GM21390 (cell line): ENCODE data around the gene PARD6G.

Source experiments
- ATAC-seq: cut with Tn5 transposase; IDR thresholded peaks from one replicate; pipeline ENCODE4 v1.9.1; 2021; ENCODE audit not compliant: unreplicated experiment

Gene PARD6G

DNA sequence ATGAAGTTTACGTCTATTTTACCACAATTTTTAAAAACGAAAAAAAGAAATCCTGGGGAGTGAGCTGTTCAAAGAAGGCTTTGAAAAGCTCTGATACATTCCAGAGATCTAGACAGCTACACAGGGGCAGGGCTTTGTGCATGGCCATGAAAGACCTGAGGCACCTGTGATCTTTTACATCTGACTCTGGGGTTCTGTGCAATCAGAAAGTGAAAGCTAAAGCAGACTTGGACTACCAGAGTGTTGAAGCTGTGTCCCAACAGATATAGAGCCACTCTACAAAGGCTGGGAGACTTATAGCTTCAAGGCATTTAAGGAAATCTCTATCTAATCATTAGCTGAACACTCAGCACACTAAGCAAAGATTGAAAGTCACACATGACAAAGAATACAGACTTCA, 34.1 kb downstream of the PARD6G start:
- ATAC-seq: no peak

DNA sequence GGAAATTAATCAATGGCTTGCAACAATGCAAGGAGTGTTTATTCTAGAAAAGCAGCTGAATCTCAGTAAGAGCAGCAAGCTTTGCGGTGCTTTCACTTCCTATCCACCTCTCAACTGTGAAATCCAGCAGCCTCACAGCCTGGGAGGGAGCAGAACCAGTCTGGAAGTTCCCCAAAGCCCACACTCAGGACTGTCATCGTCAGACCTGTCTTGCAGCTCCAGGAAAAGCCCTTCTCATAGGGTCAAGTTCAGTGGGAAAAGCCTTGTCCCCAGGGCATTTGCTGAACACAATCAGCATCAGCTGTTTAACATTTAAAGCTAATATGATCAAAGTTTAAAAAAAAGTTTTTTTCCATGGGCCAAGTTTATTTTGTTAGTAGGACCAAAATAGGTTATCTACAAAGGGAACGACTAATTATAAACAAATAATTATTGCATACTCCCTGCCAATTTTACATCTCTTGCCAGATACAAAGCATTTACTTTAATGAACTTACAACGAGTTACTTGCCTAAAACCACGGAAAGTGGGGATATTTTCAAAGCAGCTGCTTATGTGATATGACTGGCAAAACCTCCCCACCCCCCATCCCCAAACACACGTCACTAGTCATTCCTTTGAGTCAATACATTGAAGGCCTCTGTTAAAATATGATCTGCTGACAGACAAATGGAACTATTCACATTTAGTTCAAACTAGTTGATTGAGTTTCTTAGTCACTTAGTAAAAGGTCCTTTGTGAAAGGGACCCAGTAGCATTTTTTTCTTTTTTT, 36.8 kb downstream of the PARD6G start:
- peak; percentile 67 for ATAC-seq

DNA sequence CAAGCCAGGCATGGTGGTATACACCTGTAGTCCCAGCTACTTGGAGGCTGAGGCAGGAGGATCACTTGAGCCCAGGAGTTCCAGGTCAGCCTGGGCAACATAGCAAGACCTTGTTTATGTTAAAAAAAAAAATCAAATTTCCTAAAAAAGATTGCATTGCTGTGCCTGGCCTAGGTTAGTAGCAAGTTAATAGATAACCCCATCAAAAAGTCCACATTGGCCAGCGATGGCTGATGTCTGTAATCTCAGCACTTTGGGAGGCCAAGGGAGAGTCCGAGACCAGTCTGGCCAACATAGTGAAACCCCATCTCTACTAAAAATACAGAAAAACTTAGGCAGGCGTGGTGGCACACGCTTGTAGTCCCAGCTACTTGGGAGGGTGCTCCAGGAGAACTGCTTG, 38.7 kb downstream of the PARD6G start:
- ATAC-seq: no peak

DNA sequence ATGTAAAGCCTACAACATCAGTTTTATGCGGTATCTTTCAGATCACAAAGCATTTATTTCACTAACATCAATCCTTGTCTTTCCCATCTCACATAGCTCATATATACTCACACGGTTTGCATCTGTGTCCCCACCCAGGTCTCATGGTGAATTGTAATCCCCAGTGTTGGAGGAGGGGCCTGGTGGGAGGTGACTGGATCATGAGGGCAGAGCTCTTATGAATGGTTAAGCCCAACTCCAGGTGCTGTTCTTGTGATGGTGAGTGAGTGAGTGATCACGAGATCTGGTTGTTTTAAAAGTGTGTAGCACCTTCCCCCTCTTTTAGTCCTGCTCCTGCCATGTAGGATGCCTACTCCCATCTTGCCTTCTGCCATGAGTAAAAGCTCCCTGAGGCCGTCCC, 42.0 kb downstream of the PARD6G start:
- no peak for ATAC-seq

DNA sequence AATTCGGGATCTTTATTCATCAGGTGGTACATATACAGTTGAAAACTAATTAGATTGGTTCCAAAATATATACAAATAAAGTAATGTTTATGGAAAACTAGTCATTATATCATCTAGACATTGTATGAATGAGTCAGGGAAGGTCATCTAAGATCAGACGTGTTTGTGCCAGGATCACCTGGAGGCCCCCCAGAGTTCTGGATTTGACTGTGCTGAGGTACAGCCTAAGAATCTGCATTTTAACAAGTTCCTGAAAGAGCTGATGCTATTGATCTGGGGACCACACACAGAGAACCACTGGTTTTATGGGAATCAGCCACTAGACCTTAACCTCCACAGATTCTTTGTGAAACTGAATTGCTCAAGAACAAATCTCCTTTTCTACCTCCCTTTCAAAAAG, 43.2 kb downstream of the PARD6G start:
- no peak for ATAC-seq

DNA sequence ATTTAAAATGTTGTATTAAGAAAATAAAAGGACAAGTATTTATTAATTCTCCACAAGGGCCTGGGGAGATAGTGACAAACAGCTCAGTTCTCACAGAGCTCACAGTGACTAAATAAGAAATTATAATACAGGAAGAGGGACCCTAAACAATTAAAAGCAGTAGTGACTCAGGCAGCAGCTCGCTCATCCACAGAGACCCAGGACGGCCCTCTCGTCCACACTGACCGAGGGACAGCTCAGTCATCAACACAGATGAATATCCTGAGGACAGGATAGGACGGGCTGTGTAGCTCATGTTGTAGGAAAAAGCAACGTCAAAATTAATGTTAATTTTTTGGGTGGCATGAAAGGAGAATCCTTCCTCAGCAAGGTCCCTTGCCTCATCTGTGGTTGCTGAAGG, 44.1 kb downstream of the PARD6G start:
- ATAC-seq: no peak

DNA sequence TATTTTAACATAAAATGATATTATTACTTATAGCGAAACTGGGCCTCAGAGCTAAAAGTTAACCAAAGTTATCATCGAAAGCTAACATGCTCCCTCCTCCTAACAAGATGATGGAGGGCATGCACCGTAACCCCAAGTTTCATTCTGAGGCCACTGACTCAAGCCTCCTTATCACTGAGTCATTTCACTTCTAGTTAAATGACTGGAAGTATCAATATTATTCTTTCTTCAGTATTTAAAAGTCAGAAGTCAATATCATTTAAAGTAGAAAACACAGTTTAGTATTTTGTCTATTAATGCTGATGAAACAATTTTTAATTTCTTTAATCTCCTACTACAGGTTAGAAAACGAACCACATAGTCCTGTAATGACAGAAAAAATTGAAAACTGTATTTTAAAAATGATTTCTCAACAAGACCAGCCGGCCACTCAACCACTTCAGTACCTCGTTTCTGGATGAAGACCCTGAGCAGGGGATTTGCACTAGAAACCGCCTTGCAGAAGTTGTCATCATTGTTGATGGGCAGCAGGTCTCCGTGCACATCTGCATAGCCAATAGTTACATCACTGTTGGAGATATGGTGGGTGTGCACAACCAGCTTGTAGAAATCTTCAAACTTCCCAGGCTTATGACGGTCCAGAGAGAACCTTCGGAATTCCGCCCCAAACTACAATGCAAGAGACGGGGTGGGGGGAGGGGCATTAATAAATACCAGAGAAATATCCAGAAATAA, 44.9 kb downstream of the PARD6G start:
- peak; percentile 92 for ATAC-seq

DNA sequence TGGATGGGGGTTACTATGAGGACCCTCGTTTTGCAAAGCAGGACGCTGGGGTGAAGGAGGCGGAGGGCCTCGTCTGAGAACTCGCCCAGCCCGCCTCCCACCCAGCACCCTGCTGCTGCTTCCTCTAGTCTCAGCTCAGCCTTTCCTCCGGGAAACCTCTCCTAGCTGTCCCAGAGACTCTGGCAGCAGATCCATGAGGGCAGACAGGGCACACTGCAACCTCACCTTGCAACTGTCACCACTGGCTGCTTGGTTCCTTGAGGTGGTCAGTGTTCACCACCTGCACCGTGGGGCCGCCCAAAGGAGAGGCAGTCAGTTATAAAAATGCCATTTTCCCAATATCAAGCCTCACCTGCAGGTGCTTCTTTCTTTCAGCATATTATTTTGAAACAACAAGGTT, 45.6 kb downstream of the PARD6G start:
- ATAC-seq: peak; percentile 19

DNA sequence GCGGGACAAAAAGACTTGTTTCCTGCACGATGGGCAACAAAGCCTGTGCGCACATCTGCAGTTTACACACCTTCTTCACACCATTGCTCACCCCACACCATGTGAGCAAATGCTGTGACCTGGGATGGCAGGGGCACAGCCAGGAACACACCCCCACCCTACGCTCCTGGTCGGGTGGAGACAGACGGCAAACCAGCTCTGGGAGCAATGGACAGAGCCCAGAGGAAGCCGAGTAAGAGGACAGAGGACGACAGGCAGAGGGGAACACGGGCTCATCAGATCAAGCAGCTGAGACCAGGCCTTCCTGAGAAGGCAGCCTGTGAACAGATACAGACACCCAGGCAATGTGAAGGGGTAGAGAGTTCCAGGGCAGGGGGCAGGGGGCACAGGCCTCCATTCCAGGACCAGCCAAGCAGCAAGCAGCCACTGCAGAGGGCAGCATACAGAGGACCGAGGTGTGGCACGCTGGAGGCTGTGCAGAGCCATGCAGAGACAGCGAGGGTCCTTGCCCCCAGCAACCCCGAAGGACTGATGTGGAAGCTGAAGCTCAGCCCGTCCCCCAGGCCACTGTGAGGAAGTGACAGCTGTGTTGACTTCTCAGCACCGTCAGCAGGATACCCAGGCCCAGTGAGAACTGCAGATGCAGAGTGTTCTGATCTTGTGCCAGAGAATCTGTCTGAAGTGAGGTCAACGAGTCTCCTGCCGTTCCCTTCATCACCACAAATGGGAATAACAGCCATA, 46.2 kb downstream of the PARD6G start:
- ATAC-seq: no peak

DNA sequence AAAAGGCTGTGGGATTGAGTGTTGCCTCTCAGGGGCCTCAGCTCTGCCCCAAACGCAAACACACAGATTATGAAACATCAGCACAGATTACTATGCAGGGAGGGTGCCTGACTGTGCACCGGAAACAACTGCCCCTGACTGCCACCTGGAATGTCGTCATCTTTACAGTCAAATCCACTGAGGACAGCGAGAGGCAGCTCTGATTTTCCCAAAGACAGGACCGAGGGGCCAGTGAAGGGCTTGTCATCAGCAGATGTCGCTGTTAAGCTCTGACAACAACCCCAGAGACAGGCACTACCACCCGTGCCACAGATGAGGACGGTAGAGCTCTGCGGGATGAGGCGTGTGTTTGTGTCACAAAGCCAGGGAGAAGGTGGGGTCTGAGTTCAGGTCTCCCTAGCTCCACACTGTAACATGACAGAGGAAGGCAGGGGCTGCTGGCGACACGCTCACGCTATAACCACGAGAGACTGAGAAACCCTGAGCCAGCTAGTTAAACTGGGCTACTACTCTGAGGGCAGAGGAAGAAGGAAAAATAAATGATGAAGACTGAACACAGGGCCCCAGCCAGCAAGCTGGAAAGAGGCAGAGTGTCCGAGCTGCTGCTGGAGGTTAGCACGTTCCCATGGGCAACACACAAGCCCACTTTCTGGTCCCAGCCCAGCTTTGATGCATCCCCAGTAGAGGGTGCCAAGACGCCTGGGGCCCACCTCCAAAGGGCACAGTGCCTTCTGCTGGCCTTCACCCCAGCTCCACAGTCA, 47.0 kb downstream of the PARD6G start:
- no peak for ATAC-seq

DNA sequence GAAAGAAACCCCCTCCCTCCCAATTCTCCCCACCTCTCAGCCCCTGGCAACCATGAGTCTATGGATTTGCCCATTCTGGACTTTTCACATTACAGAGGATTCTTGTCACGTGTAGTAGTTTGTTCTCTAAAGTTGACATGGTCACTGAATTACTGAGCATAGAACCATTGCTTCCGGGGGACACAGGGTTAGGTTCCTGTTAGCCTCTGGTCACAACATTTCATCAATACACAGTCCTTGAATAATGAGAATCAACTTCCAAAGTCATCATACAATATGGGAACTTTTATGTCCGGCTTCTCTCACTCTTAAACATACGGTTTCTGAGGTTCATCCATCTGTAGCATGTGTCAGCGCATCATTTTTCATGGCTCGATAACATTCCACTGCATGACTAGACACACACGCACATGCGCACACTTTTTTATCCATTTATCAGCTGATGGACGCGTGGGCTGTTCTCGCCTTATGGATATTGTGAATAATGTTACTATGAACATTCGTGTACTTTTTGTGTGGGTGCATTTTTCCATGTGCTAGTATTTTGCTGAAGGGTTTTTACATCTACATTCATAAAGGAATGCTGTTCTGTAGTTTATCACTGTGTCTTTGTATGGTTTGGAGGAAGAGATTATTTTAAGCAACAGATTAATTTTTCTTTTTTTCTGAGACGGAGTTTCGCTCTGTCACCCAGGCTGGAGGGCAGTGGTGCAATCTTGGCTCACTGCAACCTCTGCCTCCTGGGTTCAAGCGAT, 48.1 kb downstream of the PARD6G start:
- ATAC-seq: no peak

DNA sequence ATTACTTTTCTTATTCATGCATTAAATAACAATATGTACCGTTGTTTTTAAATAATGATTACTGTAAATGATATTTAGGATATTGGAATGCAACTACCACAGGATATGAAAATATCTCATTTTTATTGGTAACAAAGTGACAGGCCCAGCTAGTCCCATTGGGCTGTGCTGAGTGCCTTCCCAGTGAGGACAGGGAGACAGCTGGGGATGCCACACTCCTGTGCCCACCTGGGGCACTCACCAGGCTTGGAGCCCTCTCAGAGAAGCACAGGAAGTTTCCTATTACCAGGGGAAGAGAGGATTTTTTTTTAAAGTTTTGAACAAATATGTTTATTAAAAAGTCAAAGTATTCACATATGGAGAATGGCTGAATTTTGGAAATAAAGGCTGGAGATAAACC, 48.9 kb downstream of the PARD6G start:
- ATAC-seq: no peak

DNA sequence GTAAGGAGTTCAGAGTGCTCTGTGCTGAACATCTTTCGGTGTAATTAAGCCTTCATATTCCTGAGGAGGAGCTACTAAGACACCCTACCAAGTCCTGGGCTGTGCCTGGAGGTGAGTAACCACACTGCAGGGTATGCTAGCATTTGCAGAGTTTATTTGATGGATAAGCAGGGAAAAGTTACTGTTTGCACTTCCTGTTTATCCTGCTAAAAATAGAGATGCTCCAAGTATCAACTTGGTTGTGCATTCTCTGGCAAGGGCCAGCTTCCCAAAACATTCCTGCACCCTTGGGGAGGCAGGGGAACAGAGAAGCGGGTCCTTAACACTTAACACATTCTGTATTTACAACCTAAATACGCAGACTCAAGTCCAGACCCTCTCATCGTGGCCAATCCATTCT, 49.8 kb downstream of the PARD6G start:
- ATAC-seq: no peak

DNA sequence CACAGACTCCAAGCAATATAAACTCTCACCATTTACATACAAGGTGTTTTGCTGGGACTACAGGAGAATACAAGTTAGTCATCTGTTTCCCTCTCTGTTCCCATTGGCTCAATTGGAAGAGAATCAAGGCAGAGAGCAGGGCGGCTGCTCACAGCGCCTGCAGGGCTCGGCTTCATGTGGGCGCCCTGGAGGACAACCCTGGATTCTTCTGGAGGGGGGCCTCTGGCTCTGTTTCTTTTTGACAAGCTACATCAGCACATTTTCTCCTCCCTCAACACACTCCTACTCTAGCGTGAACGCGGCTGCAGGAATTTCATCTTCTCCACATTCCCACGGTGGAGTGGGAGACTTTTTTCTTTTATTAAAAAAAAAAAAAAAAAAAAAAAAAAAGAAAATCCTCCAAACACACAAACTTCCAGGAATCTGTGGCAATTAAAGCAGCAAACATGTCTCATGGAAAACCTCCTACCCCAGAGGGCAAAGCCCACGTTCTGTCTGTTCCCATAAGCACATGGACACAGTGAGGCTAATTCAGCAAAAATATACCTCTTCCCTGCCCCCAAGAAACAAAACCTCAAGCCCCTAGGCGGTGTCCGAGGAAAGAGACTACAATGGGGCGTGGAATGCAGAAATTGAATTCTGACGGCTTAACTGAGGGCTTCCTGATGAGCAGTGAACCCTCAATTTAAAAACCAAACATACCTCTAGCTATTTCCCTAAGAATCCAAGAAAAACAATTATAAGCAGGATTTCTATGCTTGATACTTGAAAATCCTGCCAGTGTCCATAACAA, 50.6 kb downstream of the PARD6G start:
- ATAC-seq: no peak

DNA sequence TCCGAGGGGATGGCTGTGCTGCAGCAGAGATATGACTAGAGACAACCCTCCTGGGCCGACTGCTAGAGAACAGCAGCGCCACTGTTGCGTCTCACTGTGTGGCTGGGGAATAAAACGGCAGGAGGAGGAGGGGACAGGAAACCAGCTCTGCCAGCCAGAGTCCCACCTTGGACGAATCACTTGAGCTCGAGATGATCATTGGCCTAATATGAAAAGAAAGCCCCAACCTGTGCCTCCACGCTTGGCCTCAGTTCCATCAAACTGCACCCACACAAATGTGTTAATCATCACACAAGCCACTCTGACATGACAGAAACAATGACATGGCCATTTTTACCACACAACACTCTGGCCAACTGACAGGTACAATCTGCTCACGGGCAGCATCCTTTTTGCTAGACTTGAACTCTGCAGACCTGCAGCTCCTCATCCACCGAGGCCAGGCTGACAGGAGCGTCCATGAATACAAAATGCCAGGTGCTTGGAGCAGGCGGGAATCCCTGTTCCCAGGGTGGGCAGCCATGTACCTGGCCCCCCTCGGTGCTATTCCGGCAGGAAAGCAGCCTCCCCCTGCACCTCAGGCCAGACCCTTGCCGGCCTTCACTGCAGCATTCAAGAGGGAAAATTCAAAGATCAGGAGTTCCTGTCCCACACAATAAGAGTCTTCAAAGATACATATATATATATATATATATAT, 52.3 kb downstream of the PARD6G start:
- no peak for ATAC-seq

DNA sequence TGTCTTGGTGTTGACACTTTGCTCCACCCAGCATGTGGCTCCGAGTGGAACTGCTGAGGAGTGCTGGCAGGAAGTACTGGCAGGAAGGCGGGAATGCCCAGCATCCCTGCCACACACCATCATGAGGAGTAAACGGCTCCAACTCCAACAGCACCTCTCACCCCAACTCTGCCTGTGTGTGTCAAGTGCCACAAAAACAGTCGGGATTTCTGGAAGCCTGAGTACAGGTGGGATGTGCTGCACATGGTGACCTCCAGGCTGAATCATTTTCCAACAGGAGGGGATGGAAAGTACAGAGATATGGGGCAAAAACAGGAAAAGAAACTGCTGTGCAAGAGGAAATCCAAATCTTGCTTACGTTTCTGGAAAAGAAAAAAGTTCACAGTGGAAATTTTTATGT, 53.6 kb downstream of the PARD6G start:
- no peak for ATAC-seq

DNA sequence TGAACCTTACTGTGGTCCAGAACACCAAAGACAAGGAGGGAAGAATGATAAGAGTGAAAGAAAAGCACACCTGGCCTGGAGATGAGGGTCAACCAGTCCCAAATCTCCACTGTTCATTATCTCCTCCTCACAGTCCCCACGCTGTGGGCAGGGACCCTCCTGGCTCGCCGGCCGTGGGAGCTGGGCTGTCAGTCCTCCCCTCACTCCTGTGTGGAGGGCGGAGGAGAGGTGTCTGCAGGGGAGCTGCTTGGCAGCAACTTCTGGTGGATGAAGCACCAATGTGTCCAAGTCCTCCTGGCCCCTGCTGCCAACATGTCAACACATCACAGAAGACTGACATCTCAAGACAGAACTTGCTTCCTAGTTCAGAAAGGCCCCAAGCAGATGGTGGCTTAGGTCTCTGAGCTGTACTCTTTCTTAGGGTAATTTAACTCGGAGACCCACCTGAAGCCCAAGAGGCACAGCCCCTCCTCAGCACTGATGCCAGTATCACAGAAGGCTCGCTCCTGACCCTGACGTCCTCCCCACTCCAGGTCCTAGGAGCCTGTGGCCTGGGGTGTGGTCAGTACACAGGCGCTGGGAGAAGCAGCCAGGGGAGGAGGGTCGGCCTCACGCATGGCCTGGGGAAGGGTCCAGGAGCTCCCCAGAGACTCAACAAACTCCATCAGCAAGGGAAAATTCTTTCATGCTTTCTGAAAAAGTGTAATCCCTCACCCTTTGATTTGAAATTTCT, 54.5 kb downstream of the PARD6G start:
- ATAC-seq: no peak

DNA sequence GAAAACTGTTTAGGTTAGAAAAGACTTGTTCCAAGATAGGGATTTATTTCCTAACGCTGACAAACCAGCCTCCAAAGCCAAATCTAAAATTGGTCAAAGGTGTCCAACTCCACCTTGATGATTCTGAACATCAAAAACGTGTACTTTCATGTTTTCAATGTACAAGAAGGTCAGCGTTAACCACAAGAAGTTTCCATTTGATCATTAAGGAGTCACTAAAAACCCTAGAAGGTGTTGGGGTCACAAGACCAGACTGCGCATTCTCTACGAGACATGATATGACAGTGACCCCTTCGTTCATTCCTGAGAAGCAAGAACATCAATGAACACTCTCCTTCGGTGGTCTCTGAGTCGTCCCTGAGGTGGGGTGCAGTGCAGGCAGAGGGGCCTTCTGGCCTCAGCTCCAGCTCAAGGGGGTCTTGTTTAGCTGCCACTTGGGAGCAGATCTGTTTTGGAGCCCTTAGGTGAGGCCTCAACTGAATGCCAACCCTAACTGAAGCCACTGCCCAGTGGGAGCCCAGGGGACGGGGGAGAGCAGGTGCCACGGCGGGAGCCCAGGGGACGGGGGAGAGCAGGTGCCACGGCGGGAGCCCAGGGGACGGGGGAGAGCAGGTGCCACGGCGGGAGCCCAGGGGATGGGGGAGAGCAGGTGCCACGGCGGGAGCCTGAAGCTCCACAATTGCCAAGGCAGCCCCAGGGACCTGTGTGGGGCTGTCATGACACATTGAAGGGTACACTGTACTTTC, 55.2 kb downstream of the PARD6G start:
- no peak for ATAC-seq
